CD14-positive monocyte (primary cell): Measurements from ENCODE around the gene EPHA6. TPM values are rescaled to one million over a fixed set of nuclear protein-coding genes. Genes with fewer than 3 reads are reported as not detected.

Experiments
- DNase-seq, 3 donors: peaks; one replicate each; pipeline ENCODE4 v3.0.0-alpha.2; 2011 to 2022
- H2AFZ ChIP-seq: 2 replicates; pipeline ENCODE4 v1.6.0; 2012; ENCODE audit warnings: mild to moderate bottlenecking, low read depth, low read length, inconsistent platforms; ENCODE audit not compliant: insufficient read depth, poor library complexity, severe bottlenecking
- H3K27ac ChIP-seq, 2 donors: 1 replicate in 1 of 2; 2 replicates in 1 of 2; pipeline ENCODE4 v1.5.1; 2012 to 2013; ENCODE audit warnings: low read length in 2 of 2, control low read depth in 1 of 2, inconsistent platforms in 1 of 2, low read depth in 1 of 2, mild to moderate bottlenecking in 1 of 2
- H3K27me3 ChIP-seq, 2 donors: one replicate each; pipeline versions ENCODE4 v1.6.0 to v1.6.1; 2011 to 2013; ENCODE audit warnings: low read length in 2 of 2; ENCODE audit not compliant: control insufficient read depth in 2 of 2, insufficient read depth in 2 of 2
- H3K36me3 ChIP-seq, 2 donors: replicated peaks in 1 of 2; 1 replicate in 1 of 2; 2 replicates in 1 of 2; pipeline versions ENCODE4 v1.5.1 to v1.6.1; 2012 to 2013; ENCODE audit warnings: low read length in 2 of 2, control low read depth in 1 of 2, inconsistent platforms in 1 of 2, mild to moderate bottlenecking in 1 of 2; ENCODE audit not compliant: insufficient read depth in 2 of 2, control insufficient read depth in 1 of 2
- H3K4me1 ChIP-seq, 2 donors: 1 replicate in 1 of 2; 2 replicates in 1 of 2; pipeline versions ENCODE4 v1.5.1 to v1.6.1; 2012 to 2013; ENCODE audit warnings: low read length in 2 of 2, control low read depth in 1 of 2, inconsistent platforms in 1 of 2, mild to moderate bottlenecking in 1 of 2, moderate library complexity in 1 of 2; ENCODE audit not compliant: insufficient read depth in 2 of 2, control insufficient read depth in 1 of 2
- H3K4me2 ChIP-seq: replicated peaks from 2 replicates; pipeline ENCODE3; 2012; ENCODE audit warnings: low read length, moderate library complexity, mild to moderate bottlenecking; ENCODE audit not compliant: poor library complexity, severe bottlenecking; ENCODE audit errors: extremely low read depth
- H3K4me3 ChIP-seq, 3 experiments: fragments of 200-600 bp in 1 of 3; sonication (generic) in 1 of 3; replicated peaks in 1 of 3; 1 replicate in 2 of 3; 2 replicates in 1 of 3; pipeline ENCODE4 v1.5.1; 2011 to 2013; ENCODE audit warnings: low read length in 3 of 3, mild to moderate bottlenecking in 3 of 3, control low read depth in 2 of 3, low read depth in 2 of 3, inconsistent platforms in 1 of 3, moderate library complexity in 1 of 3
- H3K79me2 ChIP-seq: 2 replicates; pipeline ENCODE4 v1.6.0; 2012; ENCODE audit warnings: mild to moderate bottlenecking, control low read depth, inconsistent platforms, low read length, moderate library complexity; ENCODE audit not compliant: insufficient read depth
- H3K9ac ChIP-seq: 2 replicates; pipeline ENCODE4 v1.6.0; 2017; ENCODE audit warnings: low read length, mild to moderate bottlenecking; ENCODE audit not compliant: insufficient read depth, poor library complexity, severe bottlenecking
- H3K9me3 ChIP-seq, 2 donors: replicated peaks in 1 of 2; 1 replicate in 1 of 2; 2 replicates in 1 of 2; pipeline versions ENCODE4 v1.5.1 to v1.6.1; 2012 to 2013; ENCODE audit warnings: low read length in 2 of 2, control low read depth in 1 of 2; ENCODE audit not compliant: control insufficient read depth in 1 of 2, insufficient read depth in 1 of 2
- H4K20me1 ChIP-seq: 2 replicates; pipeline ENCODE4 v1.6.0; 2012; ENCODE audit warnings: mild to moderate bottlenecking, low read length, control low read depth, moderate library complexity; ENCODE audit not compliant: insufficient read depth
- H3K27ac Mint-ChIP-seq, 7 donors: one replicate each; pipeline ENCODE4 v1.8.0; 2020; ENCODE audit warnings: mild to moderate bottlenecking in 7 of 7, mixed read lengths in 7 of 7, moderate library complexity in 6 of 7, inconsistent platforms in 2 of 7
- H3K27me3 Mint-ChIP-seq, 3 donors: one replicate each; pipeline ENCODE4 v1.8.0; 2021 to 2022; ENCODE audit warnings: low read depth in 3 of 3, mild to moderate bottlenecking in 3 of 3, mixed read lengths in 3 of 3, moderate library complexity in 3 of 3, inconsistent platforms in 1 of 3
- H3K36me3 Mint-ChIP-seq, 2 donors: one replicate each; pipeline ENCODE4 v1.8.0; 2020; ENCODE audit warnings: mixed read lengths in 2 of 2, inconsistent platforms in 1 of 2, mild to moderate bottlenecking in 1 of 2
- H3K4me1 Mint-ChIP-seq: one replicate; pipeline ENCODE4 v1.8.0; 2020; ENCODE audit warnings: mild to moderate bottlenecking, mixed read lengths
- H3K4me3 Mint-ChIP-seq, 2 donors: one replicate each; pipeline ENCODE4 v1.8.0; 2020; ENCODE audit warnings: mild to moderate bottlenecking in 2 of 2, mixed read lengths in 2 of 2, moderate library complexity in 1 of 2
- H3K9me3 Mint-ChIP-seq, 7 donors: one replicate each; pipeline ENCODE4 v1.8.0; 2020 to 2022; ENCODE audit warnings: mixed read lengths in 7 of 7, mild to moderate bottlenecking in 6 of 7, moderate library complexity in 6 of 7, inconsistent platforms in 2 of 7
- CTCF ChIP-seq: fragments of 200-600 bp; IDR thresholded peaks from one replicate; pipeline ENCODE4 v1.8.0; 2022; ENCODE audit warnings: antibody characterized with exemption, mild to moderate bottlenecking
- WGBS: methylation state at CpG from one replicate; pipeline ENCODE4 v1.1.5; 2013; ENCODE audit warnings: missing lambda C conversion rate; ENCODE audit not compliant: insufficient coverage; 5-methylcytosine and 5-hydroxymethylcytosine counted together
- intact Hi-C, 2 donors: fragments of 100-400 bp; cut with micrococcal nuclease; formaldehyde crosslinking; loops; one replicate each; pipeline versions ENCODE4 v1.15.0 to v1.15.1; 2023
- polyA plus RNA-seq, 3 donors: library from polyadenylated mRNA; depleted of rRNA in 1 of 3; unstranded in 2 of 3; stranded (reverse) in 1 of 3; fragments of 300-500 nt in 2 of 3; fragments of >200 nt in 1 of 3; fragmentation: Illumina TruSeq in 2 of 3; gene quantifications; 1 replicate in 2 of 3; 2 replicates in 1 of 3; pipeline ENCODE4 v1.2.3, GENCODE V29; 2012 to 2021

The EPHA6 gene
- polyA plus RNA-seq, 3 donors: not detected

- H3K36me3 ChIP-seq: no peaks in the 10 kb centered on the region
- no peak overlapping the region for H3K27ac Mint-ChIP-seq
- no peaks in the 10 kb centered on the region for H4K20me1 ChIP-seq
- H3K4me1 Mint-ChIP-seq: no peaks in the 10 kb centered on the region
- no peak overlapping the region for H3K27ac ChIP-seq
- H3K9me3 ChIP-seq: no peaks in the 10 kb centered on the region
- H3K4me2 ChIP-seq: no peak overlapping the region
- no peaks in the 10 kb centered on the region for H3K79me2 ChIP-seq
- H3K4me1 ChIP-seq: no peaks in the 10 kb centered on the region
- no peak overlapping the region for H3K4me3 Mint-ChIP-seq
- peaks cover 0 to 6% (median 2%) of the 10 kb centered on the region in 7 donors for H3K9me3 Mint-ChIP-seq
- TF ChIP-seq CTCF: no peak
- whole genome bisulfite sequencing: no CpG with 5 or more reads among the region's 1 CpG
- H3K27me3 Mint-ChIP-seq: no peaks in the 10 kb centered on the region
- no peaks in the 10 kb centered on the region for H3K36me3 Mint-ChIP-seq
- intact Hi-C loops: no loop called here
- no peak for DNase-seq
- no peak overlapping the region for H2AFZ ChIP-seq
- H3K9ac ChIP-seq: no peak overlapping the region
- H3K27me3 ChIP-seq: no peaks in the 10 kb centered on the region
- H3K4me3 ChIP-seq: no peak overlapping the region
These were observed 822.1 kb downstream of the EPHA6 start for GRCh38 chr3:97636465-97636864.

GRCh38 chr3:97646932-97647331 is 832.5 kb downstream of the EPHA6 start:
- no peaks in the 10 kb centered on the region for H3K36me3 Mint-ChIP-seq
- no peaks in the 10 kb centered on the region for H3K27me3 ChIP-seq
- no peak overlapping the region for H3K27ac Mint-ChIP-seq
- H3K4me2 ChIP-seq: no peak overlapping the region
- no peaks in the 10 kb centered on the region for H3K4me1 Mint-ChIP-seq
- intact Hi-C loops: no loop called here
- no peak overlapping the region for H3K9ac ChIP-seq
- H2AFZ ChIP-seq: no peak overlapping the region
- H3K36me3 ChIP-seq: no peaks in the 10 kb centered on the region
- peaks cover 0 to 2% (median 0%) of the 10 kb centered on the region in 3 donors for H3K27me3 Mint-ChIP-seq
- H3K4me3 Mint-ChIP-seq: no peak overlapping the region
- DNase-seq: no peak
- TF ChIP-seq CTCF: no peak
- H3K27ac ChIP-seq: no peak overlapping the region
- H3K4me1 ChIP-seq: no peaks in the 10 kb centered on the region
- H3K9me3 Mint-ChIP-seq: peaks cover 0 to 4% (median 2%) of the 10 kb centered on the region in 7 donors
- no peaks in the 10 kb centered on the region for H3K9me3 ChIP-seq
- WGBS: 80% methylated on average over 1 of the region's 1 CpG
- H3K4me3 ChIP-seq: no peak overlapping the region
- H3K79me2 ChIP-seq: no peaks in the 10 kb centered on the region
- H4K20me1 ChIP-seq: no peaks in the 10 kb centered on the region
